GM21717 (cell line): ENCODE data around the gene PDCD1.
"Not testable (repeated sequence)": the region's sequence is repeated elsewhere in the genome, so short reads cannot be mapped to it uniquely, and the experiment has no call there.

Source experiments
- ATAC-seq: cut with Tn5 transposase; IDR thresholded peaks from one replicate; pipeline ENCODE4 v1.9.1; 2021; ENCODE audit warnings: mild to moderate bottlenecking, moderate library complexity; ENCODE audit not compliant: unreplicated experiment

The PDCD1 gene

DNA sequence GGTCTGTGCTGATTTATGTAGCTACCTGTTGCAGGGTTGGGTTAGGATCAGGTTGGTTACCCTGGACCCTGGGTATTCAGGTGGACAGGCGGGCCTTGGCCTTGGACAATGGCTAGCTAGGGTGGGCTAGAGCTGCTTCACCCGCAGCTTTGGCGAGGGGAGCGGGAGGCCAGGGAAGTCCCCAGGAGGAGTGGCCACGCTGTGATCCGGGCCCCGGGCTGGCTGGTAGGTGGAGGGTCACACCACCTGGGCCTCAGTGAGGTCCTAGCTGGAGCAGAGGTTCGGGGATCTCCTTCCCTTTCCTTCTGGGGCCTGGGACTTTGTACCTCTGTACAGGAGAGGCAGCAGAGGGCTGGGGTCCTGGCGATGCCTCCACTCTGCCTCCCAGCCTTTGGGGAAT lies 20.6 kb upstream of the PDCD1 start:
- ATAC-seq = no peak

- no peak for ATAC-seq
Observed at GRCh38 chr2:241877989-241878970, 19.6 kb upstream of the PDCD1 start.

DNA sequence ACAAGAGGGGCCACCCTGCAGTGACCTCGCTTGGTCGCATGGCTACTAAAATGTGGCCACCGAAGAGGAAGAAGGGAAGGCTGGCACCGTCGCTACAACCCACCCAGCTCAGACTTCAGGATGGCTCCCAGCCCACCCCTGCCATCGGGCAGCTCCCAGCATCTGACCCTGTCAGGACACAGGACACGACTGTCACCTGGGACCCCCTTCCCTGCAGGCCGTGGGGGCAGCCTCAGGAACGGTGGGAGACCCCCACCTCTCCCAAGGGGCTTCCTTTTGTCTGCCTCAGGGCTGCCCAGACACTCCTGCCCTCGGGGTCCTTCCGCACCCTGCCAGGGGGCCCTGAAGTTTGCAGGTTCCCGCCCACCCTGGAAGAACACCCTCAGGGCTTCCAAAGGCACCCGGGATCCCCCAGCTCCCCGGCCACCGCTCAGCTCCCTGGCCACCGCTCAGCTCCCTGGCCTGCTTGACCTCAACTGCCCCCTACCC lies 18.5 kb upstream of the PDCD1 start:
- no peak for ATAC-seq

DNA sequence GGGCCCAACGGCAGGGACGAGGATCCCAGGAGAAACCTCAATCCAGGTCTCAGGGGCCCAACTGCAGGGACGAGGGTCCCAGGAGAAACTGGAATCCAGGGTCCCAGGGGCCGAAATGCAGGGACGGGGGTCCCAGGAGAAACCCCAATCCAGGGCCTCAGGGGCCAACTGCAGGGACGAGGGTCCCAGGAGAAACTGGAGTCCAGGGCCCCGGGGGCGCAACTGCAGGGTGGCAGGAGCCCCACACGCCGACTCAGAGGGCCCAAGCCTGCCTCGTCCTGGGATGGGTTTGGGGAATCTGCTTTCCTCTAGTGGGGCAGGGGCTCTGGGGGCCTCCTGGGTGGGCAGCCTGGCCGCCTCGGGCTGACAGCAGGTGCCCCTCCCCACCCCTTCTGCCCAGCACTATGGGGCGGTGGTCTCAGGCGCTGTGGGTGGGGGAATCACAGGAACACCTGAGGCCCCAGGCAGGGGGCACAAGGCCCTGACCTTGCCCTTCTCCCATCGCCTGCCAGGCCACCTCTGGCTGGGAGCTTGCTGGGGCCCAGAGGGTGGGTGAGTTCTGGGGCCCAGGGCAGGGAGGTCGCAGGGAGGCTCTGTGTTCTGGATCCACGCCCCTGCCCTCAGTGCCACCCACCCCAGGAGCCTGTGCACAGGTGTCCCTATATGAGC lies 18.0 kb upstream of the PDCD1 start:
- ATAC-seq = no peak

DNA sequence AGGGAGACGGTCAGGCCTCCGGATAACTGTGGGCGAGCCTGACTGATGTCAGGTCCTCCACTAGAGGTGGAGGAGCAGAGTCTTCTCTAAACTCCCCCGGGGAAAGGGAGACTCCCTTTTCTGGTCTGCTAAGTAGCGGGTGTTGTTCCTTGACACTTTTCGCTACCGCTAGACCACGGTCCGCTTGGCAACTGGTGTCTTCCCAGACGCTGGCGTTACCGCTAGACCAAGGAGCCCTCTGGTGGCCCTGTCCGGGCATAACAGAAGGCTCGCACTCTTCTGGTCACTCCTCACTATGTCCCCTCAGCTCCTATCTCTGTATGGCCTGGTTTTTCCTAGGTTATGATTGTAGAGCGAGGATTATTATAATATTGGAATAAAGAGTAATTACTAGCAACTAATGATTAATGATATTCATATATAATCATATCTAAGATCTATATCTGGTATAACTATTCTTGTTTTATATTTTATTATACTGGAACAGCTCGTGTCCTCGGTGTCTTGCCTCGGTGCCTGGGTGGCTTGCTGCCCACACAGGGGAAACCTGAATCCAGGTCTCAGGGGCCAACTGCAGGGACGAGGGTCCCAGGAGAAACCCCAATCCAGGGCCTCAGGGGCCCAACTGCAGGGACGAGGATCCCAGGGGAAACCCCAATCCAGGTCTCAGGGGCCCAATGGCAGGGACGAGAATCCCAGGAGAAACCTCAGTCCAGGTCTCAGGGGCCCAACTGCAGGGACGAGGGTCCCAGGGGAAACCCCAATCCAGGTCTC lies 17.2 kb upstream of the PDCD1 start:
- not testable (repeated sequence) for ATAC-seq

DNA sequence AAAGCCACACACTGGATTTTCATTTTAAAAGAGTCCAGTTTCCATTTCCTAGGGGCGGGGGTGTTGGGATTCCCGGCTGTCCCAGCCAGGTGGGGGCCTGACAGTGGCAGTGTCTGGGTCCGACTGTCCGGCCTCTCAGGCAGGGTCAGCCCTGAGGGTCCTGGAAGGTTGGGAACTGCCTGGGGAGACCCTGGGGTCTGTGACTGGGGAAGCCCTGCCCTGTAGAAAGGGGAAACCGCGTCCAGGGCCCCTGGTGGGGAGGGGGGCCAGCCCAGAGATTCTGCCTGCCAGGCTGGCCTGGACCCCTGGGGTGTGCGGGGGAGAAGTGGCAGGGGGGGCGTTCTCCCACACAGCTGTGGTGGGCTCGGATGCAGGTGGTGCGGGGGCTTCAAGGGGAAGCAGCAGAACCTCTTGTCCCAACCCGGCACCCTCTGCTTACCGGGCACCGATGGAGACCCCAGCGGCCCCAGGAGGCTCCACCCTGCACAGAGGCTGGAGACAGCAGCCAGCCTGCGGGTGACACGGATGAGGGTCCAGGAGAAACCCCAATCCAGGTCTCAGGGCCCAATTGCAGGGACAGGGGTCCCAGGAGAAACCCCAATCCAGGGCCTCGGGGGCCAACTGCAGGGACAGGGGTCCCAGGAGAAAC lies 15.7 kb upstream of the PDCD1 start:
- no peak for ATAC-seq

GRCh38 chr2:241873803-241874110 lies 15.1 kb upstream of the PDCD1 start:
- ATAC-seq = no peak

GRCh38 chr2:241873081-241873802 lies 14.5 kb upstream of the PDCD1 start:
- no peak for ATAC-seq

GRCh38 chr2:241872313-241872642 lies 13.6 kb upstream of the PDCD1 start:
- no peak for ATAC-seq

DNA sequence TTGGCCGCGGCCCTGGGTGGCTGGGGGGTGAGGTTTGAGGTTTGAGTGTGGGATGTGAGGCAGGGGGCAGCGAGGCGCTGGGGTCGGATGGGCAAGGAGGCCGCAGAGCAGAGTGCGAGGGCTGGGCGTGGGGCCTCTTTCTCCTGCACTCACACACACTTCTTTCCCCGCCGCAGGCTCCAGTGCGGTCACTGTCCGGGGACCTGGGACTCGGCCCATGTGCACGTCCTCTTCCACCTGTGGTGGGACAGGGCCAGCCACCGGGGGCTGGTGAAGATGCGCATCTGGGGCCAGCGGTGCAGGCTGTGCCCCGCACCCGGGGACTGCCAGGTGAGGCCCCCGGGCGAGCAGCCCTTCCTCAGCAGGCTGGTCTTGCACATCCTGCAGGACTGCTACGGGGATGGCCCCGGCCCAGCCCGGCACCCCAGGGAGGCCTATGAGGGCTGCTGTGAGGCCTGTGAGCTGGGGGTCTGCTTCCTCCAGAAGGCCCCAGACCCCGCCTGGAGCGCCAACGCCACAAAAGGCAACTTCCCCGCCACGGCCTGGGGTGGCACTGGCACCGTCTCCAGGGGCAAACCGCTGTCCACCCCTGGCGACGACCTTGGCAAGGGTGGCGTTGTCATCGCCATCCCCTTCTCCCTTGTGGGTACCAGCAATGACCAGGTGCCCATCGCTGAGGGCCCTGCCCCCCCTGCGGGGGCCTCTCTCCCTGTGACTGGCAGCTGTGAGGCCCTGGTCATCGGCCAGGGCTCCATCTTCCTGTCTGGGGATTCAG lies 13.0 kb upstream of the PDCD1 start:
- no peak for ATAC-seq

DNA sequence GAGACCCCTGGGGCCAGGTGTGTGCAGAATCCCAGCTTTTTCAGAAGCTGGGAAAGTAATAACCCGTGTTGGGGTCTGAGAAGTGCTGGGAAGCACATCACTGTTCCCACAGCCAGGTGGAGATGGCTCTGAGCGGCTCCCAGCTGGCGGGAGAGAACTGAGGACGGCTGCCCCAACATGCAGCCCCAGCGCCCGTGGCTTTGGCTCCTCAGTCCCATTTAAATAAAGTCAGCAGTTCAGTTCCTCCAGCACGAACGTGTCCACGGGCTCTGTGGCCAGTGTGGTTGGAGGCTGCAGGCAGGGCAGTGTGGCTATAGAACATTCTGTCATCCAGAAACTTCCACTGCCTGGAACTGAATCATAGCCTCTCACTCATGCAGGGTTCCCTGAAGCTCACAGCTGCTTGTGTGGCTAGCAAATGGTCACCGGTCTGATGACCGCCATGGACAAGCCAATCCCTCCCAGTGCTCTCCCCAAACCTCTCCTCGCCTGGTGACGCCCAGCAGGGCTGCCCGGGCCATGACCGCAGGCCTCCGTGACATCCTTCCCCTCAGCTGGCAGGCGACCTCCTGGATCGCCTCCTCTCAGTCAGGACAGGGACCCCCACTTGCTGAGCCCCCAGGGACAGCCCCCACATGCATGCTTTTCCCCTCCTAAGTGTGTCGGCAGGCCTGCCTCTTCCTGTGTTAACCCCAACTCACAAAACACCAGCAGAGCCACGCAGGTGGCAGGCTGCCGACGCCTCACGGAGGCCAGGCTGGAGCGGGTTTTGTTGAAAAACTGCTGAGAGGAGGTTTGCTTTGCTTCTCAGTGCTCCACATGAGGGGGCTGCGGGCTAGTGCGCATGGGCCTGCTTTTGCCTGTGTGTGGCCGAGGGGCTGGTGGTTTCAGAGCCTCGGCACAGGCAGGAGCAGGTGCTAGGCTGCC lies 12.2 kb upstream of the PDCD1 start:
- no peak for ATAC-seq

DNA sequence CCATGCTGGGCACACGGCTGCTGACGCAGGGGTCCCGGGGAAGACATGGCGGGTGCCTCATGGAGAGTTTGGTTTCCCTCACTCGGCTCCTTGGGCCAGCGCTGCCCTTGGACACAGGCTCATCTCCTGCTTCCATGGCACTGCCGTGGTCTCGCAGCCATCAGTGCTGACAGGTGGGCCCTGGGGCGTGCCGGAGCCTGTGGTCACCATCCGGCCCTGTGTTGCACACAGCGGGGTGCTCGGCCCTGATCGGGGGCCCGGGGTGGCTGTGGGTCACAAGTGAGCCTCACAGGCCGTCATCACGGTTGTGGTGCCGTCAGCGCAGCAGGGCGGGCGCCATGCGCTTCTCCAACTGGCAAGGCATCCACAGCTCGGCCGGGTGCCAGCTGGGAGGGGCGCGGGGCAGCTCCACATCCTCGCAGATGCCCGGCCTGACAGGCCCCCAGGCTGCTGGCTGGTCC lies 11.4 kb upstream of the PDCD1 start:
- no peak for ATAC-seq

DNA sequence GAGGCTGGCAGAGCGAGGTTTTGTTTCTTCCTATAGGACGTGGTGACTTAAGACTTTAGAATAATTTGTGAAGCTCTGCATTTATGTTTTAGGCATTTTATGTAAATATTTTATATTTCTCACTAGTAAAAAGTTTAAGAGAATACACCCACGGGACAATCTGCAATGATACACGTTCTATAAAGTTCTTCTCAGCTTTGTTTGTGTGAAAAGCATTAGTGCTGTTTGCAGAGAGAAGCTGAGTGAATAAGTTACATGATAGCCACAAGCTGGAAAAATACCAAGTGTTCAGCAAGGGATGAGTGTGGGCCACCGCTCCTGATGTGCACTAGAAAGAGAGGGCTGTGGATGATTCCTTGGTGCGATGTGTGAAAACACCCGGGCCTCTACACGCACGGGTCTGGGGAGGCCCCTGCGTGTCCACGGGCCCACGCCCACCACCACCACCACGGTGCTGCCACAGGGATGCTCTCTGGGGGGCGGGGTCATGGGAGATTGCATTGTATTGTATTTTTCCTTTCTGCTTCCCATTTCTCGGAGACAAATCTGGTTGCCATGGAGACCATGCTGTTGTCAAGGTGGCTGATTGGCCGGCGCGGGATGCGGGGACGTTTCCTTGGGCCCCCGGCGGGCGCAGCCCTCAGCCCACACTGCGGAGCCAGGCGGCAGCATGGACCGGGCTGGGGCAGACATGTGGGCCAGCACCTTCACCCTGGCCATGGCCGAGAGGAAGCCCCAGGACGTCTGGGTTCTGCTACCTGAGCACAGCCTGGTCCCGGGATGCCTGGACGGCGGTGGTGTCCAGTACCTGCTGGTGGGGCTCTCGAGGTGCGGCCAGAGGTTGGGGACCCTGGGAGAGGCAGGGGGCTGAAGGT lies 10.6 kb upstream of the PDCD1 start, which contains the start of gene RTP5:
TSS of gene RTP5 (plus strand) at position 643 of the 875 bp plus-strand sequence. CDS start at position 671, 28 bp downstream.
- ATAC-seq = no peak

- no peak for ATAC-seq
Observed at GRCh38 chr2:241868661-241869081, 10.0 kb upstream of the PDCD1 start.

DNA sequence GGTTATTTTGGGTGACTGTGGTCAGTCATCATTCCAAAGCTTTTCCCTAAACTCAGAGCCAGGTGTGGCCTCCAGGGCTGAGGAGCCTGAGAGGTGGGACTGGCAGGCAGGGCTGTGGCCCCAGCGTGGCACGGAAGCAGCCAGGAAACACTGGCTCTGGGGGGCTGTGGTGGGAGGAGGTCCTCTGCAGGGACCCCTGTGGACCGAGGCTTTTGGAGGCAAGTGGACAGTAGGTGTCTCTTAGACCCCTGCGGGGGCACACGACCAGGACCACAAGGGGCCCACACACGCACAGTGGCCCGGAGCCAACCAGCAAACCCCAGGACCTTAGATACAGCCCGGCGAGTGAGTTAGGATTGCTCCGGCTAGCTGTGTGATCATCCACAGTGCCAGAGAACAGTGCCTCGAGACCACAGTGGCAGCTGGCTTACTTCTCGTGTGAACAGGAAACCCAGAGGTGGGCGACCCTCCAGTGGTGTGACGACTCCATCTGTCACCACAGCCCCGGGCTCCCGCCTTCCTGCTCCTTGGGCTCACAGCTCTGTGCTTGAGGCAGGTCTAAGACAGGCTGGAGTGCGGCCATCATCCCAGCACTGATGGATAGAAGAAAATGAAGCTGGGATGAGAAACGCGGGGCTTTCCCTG lies 9.2 kb upstream of the PDCD1 start:
- no peak for ATAC-seq

- ATAC-seq = no peak
Observed at GRCh38 chr2:241866790-241867645, 8.3 kb upstream of the PDCD1 start.
